Endothelial cell of umbilical vein (primary cell): ENCODE measurements around the gene SLC8A1.

ENCODE experiments used
- CTCF ChIP-seq, 2 donors: IDR thresholded peaks; 1 replicate in 1 of 2; 2 replicates in 1 of 2; pipeline ENCODE4 v1.5.1; 2011; ENCODE audit warnings: low read length in 2 of 2, mild to moderate bottlenecking in 2 of 2, moderate library complexity in 2 of 2, control low read depth in 1 of 2, inconsistent platforms in 1 of 2, low read depth in 1 of 2; ENCODE audit not compliant: insufficient read depth in 1 of 2; ENCODE audit errors: extremely low read depth in 1 of 2
- EZH2 ChIP-seq: IDR thresholded peaks from 2 replicates; pipeline ENCODE4 v1.6.1; 2012; ENCODE audit warnings: borderline replicate concordance, low read depth, mild to moderate bottlenecking, moderate library complexity, low read length, inconsistent platforms; ENCODE audit not compliant: severe bottlenecking
- FOS ChIP-seq: IDR thresholded peaks from 2 replicates; pipeline ENCODE4 v1.6.1; 2011; ENCODE audit warnings: mild to moderate bottlenecking, low read length, moderate library complexity, borderline replicate concordance; ENCODE audit not compliant: insufficient read depth
- JUN ChIP-seq: IDR thresholded peaks from 2 replicates; pipeline ENCODE4 v1.6.1; 2011; ENCODE audit warnings: borderline replicate concordance, low read depth; ENCODE audit not compliant: insufficient read length, insufficient read depth
- MYC ChIP-seq: IDR thresholded peaks from one replicate; pipeline ENCODE4 v1.6.1; 2011; ENCODE audit warnings: mild to moderate bottlenecking, low read depth, low read length
- POLR2A ChIP-seq: IDR thresholded peaks from 2 replicates; pipeline ENCODE4 v1.6.1; 2012; ENCODE audit warnings: low read depth, mild to moderate bottlenecking, control low read depth, low read length
- POLR2AphosphoS5 ChIP-seq: IDR thresholded peaks from 2 replicates; pipeline ENCODE4 v1.6.1; 2012; ENCODE audit warnings: low read depth, mild to moderate bottlenecking, control low read depth, low read length, moderate library complexity; ENCODE audit not compliant: insufficient read depth
- TF ChIP-seq, protein P1 (sequence below): IDR thresholded peaks from 2 replicates; pipeline ENCODE4 v1.6.1; 2011; ENCODE audit not compliant: insufficient read depth, insufficient read length

DNA sequence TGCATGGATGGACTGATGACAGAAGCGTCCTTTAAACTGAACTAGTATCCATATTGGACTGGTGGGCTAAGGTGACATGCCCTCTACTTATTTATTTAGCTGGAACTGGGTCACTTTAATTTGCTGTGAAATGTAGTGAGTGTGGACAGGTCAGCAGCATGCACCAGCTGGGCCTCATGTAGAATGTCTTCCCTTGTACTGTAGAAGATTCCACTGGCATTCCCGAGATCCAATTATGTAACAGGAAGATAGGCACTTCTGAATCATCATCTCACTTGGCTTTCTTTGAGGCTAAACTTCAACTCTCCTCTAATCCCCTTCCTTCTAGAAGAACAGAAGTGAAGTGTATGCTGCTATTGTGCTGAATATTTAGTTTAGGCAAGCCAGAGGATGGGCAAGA, 296.2 kb downstream of the SLC8A1 start:
- TF ChIP-seq POLR2A (no peak), CTCF (IDR thresholded peaks at IDR 0.05; ENCODE audit: extremely low read depth in 1 of 2, insufficient read depth in 1 of 2, low read depth in 1 of 2, low read length in 2 of 2) (no peak), JUN (no peak), MYC (no peak), POLR2AphosphoS5 (no peak), EZH2 (no peak), FOS (no peak)
- TF ChIP-seq, protein P1, sequence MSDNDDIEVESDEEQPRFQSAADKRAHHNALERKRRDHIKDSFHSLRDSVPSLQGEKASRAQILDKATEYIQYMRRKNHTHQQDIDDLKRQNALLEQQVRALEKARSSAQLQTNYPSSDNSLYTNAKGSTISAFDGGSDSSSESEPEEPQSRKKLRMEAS, result no peak
